Upper lobe of left lung (tissue), 6 donors: Measurements from ENCODE around the gene SARNP. TPM values are rescaled to one million over a fixed set of nuclear protein-coding genes. Genes with fewer than 3 reads are reported as not detected.

Experiments used
- ATAC-seq, 2 donors: fragments of 200-7000 bp; cut with Tn5 transposase; one replicate each; pipeline ENCODE4 v1.9.1; 2022; ENCODE audit warnings: mild to moderate bottlenecking in 2 of 2, moderate library complexity in 2 of 2; ENCODE audit not compliant: low FRiP score in 2 of 2
- DNase-seq, 2 donors: peaks; one replicate each; pipeline ENCODE4 v3.0.0-alpha.2; 2019 to 2020
- H3K27ac ChIP-seq, 4 donors: fragments of 200-600 bp; sonication (generic); one replicate each; pipeline ENCODE4 v1.5.1; 2016 to 2019
- H3K27me3 ChIP-seq, 4 donors: fragments of 200-600 bp; sonication (generic); one replicate each; pipeline ENCODE4 v1.5.1; 2017 to 2019
- H3K36me3 ChIP-seq, 4 donors: fragments of 200-600 bp; sonication (generic); one replicate each; pipeline ENCODE4 v1.5.1; 2016 to 2019
- H3K4me1 ChIP-seq, 4 donors: fragments of 200-600 bp; sonication (generic); one replicate each; pipeline ENCODE4 v1.5.1; 2018 to 2019
- H3K4me3 ChIP-seq, 4 donors: fragments of 200-600 bp; sonication (generic); one replicate each; pipeline ENCODE4 v1.5.1; 2017 to 2019; ENCODE audit warnings: mild to moderate bottlenecking in 2 of 4, moderate library complexity in 1 of 4
- H3K9me3 ChIP-seq, 4 donors: fragments of 200-600 bp; sonication (generic); one replicate each; pipeline ENCODE4 v1.5.1; 2018 to 2019
- CTCF ChIP-seq, 6 experiments: fragments of 450-650 bp in 4 of 6; fragments of 200-600 bp in 2 of 6; sonication (generic) in 2 of 6; IDR thresholded peaks; one replicate each; pipeline ENCODE4 v1.5.1; 2016 to 2019; ENCODE audit warnings: antibody characterized with exemption in 6 of 6
- EP300 ChIP-seq, 4 donors: sonication (generic); formaldehyde crosslinking; IDR thresholded peaks; one replicate each; pipeline ENCODE4 v1.5.1; 2017; ENCODE audit warnings: antibody characterized with exemption in 4 of 4, control low read depth in 2 of 4
- POLR2A ChIP-seq, 4 donors: fragments of 450-650 bp; IDR thresholded peaks; one replicate each; pipeline ENCODE4 v1.5.1; 2016 to 2017; ENCODE audit warnings: antibody characterized with exemption in 4 of 4, mild to moderate bottlenecking in 2 of 4
- POLR2AphosphoS5 ChIP-seq, 2 donors: sonication (generic); formaldehyde crosslinking; IDR thresholded peaks; one replicate each; pipeline ENCODE4 v1.5.1; 2017; ENCODE audit warnings: antibody characterized with exemption in 2 of 2
- WGBS, 2 donors: methylation state at CpG; one replicate each; pipeline ENCODE4 v1.1.5; 2017 to 2018; 5-methylcytosine and 5-hydroxymethylcytosine counted together
- total RNA-seq, 6 donors: library from RNA; depleted of rRNA in 4 of 6; stranded (reverse); fragments of >200 nt in 4 of 6; gene quantifications; one replicate each; pipeline versions ENCODE4 v1.1.0 to v1.2.1, GENCODE V29; 2016 to 2021
- donor health status: DM: no; HTN: no; CAD: no; lungs with moderate emphysema.
- donor health status: DM: no; HTN: yes; CAD: no; lungs with severe emphysema.

The SARNP gene
- total RNA-seq, 6 donors from 2014 or later = 39.1 to 69.3 (median 54.9) TPM

DNA sequence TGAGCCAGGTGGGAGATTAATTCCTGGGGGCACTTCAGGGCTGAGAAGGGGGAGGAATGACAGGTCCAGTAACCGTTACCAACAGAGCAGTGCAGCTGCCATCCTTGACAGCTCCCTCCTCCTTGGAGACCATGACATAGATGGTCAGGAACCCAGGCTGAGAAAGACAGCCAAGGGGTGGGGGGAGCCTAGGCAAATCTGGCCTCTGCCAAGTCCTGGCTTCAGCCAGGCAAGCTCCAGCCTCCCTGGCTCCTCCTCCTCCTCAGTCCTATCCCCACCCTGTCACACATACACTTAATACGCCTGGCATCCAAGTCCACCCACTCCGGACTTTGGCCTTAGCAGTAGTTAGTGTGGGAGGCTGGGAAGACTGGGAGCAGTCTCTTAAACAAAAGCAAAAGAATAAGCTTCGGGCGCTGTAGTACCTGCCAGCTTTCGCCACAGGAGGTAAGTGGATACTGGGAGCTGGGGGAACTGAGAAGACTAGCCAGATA, 97.4 kb downstream of the SARNP start, which contains the start of gene RDH5:
RDH5 (plus strand) TSS at position 323 of the 494 bp plus-strand sequence. CDS start 792 bp downstream, outside the sequence.
- H3K4me1 ChIP-seq = peaks cover 36 to 76% (median 44%) of the 10 kb centered on the region in 4 donors
- ATAC-seq = peak in 1 of 2 donors; percentile 63
- no peak within 1 kb of the TSS for H3K4me3 ChIP-seq

GRCh38 chr12:55719371-55719770, 98.2 kb downstream of the SARNP start:
- DNase-seq = no peak

More for the DNA sequence above, 97.4 kb downstream of the SARNP start, which contains the start of gene RDH5:
- Histone ChIP-seq H3K9me3 (no peaks in the 10 kb centered on the region), H3K27me3 (no peaks in the 10 kb centered on the region), H3K27ac (peak within 1 kb of the TSS; percentile 26 to 97 (median 47)), H3K36me3 (peaks cover 5 to 30% (median 21%) of the 10 kb centered on the region in 4 donors)
- 74 to 82% methylated on average over 5 to 6 of the region's 6 CpGs for WGBS, 2 donors
- DNase-seq = no peak
- TF ChIP-seq EP300 (IDR thresholded peaks at IDR 0.05) = no peak
- TF ChIP-seq POLR2A (IDR thresholded peaks at IDR 0.05) = no peak
- no peak for TF ChIP-seq CTCF (IDR thresholded peaks at IDR 0.05)
- TF ChIP-seq POLR2AphosphoS5 (IDR thresholded peaks at IDR 0.05) = no peak

GRCh38 chr12:55718624-55719275, 98.8 kb downstream of the SARNP start:
- ATAC-seq = no peak
- Histone ChIP-seq H3K36me3 (peaks cover 0 to 16% (median 8%) of the 10 kb centered on the region in 4 donors), H3K4me1 (peaks cover 36 to 67% (median 42%) of the 10 kb centered on the region in 4 donors), H3K9me3 (no peaks in the 10 kb centered on the region), H3K27me3 (no peaks in the 10 kb centered on the region), H3K4me3 (no peak overlapping the region), H3K27ac (peak overlapping the region in 3 of 4 donors; percentile 44 to 97 (median 93))
- DNase-seq = no peak
- 69 to 84% methylated on average over 3 to 4 of the region's 4 CpGs for WGBS, 2 donors
- TF ChIP-seq EP300 (IDR thresholded peaks at IDR 0.05) (no peak), POLR2A (IDR thresholded peaks at IDR 0.05) (no peak), CTCF (IDR thresholded peaks at IDR 0.05) (no peak), POLR2AphosphoS5 (IDR thresholded peaks at IDR 0.05) (no peak)

More at GRCh38 chr12:55719371-55719770, 98.2 kb downstream of the SARNP start:
- TF ChIP-seq POLR2A (IDR thresholded peaks at IDR 0.05) (no peak), EP300 (IDR thresholded peaks at IDR 0.05) (no peak), POLR2AphosphoS5 (IDR thresholded peaks at IDR 0.05) (no peak), CTCF (IDR thresholded peaks at IDR 0.05) (no peak)
- 85 to 91% methylated on average over 7 of the region's 7 CpGs for WGBS, 2 donors
- no peak for ATAC-seq
- Histone ChIP-seq H3K4me1 (peaks cover 36 to 73% (median 43%) of the 10 kb centered on the region in 4 donors), H3K9me3 (no peaks in the 10 kb centered on the region), H3K27me3 (no peaks in the 10 kb centered on the region), H3K36me3 (peaks cover 5 to 23% (median 14%) of the 10 kb centered on the region in 4 donors), H3K27ac (peak overlapping the region in 2 of 4 donors; percentile 30 to 97), H3K4me3 (no peak overlapping the region)

DNA sequence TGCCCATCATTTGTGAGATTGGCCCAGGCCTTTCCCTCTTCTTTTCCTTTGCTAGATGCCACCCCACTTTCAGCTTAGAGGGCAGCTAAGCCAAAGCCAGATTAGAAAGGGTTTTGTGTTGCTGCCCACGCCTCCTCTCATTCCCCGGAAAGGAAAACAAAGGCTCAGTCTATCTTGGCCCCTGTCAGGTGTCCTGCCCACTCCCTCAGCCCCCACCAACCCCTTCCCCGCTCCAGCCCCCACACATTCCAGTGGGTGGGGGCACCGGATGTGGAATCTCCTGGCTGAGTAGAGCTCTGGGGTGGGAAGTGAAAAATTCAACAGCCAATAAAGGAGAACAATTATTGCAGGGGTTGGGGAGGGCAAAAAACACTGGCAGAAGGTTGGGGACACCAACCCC, 99.5 kb downstream of the SARNP start:
- Histone ChIP-seq H3K27me3 (no peaks in the 10 kb centered on the region), H3K36me3 (peaks cover 0 to 9% (median 6%) of the 10 kb centered on the region in 4 donors), H3K4me1 (peaks cover 32 to 63% (median 41%) of the 10 kb centered on the region in 4 donors), H3K4me3 (no peak overlapping the region), H3K27ac (peak overlapping the region in 3 of 4 donors; percentile 44 to 97 (median 93)), H3K9me3 (no peaks in the 10 kb centered on the region)
- DNase-seq (no peak), ATAC-seq (no peak)
- TF ChIP-seq CTCF (IDR thresholded peaks at IDR 0.05) (no peak), POLR2A (IDR thresholded peaks at IDR 0.05) (no peak), EP300 (IDR thresholded peaks at IDR 0.05) (no peak), POLR2AphosphoS5 (IDR thresholded peaks at IDR 0.05) (no peak)
- WGBS, 2 donors = 42 to 48% methylated on average over 4 of the region's 4 CpGs
